ENCODE data around the gene CTNNA3.

The CTNNA3 gene

GRCh38 chr10:66292922-66293321 is 1403.1 kb downstream of the CTNNA3 start:
- DNase-seq (ENCODE audit: low spot score): no peak

GRCh38 chr10:66292456-66292855 is 1403.5 kb downstream of the CTNNA3 start:
- no peak for DNase-seq (ENCODE audit: low spot score)

- DNase-seq (ENCODE audit: low spot score): no peak
Measured at GRCh38 chr10:66291133-66291532, 1404.9 kb downstream of the CTNNA3 start.

- DNase-seq (ENCODE audit: low spot score): no peak
Measured at GRCh38 chr10:66284621-66285020, 1411.4 kb downstream of the CTNNA3 start.

DNA sequence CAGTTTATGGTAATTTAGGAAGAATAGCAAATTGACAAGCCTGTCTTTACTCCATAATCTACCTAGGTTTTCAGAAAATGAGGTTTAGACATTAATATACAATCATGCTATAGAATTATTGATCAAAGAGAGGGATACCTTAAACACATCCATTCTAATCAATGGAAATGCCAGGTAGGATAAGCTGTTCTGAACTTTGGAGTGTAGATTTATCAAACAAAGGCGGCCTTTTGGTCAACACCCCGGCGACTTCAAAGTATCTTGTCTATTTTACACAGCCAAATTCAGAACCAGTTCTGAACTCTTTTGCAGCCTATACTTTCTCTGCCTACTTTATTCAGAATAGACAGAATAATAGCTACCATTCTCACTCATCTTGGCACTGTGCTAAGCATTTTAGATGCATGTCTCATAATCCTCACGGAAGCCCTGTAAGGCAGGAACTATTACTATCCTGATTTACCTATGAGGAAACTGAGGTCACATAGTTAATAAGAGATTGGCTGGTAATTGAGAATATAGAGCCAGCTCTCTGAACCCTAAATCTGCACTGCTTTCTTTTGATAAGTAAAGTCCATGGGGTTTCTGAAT is 1412.0 kb downstream of the CTNNA3 start:
- no peak for DNase-seq (ENCODE audit: low spot score)

- no peak for DNase-seq (ENCODE audit: low spot score)
Measured at GRCh38 chr10:66283064-66283463, 1412.9 kb downstream of the CTNNA3 start.

DNA sequence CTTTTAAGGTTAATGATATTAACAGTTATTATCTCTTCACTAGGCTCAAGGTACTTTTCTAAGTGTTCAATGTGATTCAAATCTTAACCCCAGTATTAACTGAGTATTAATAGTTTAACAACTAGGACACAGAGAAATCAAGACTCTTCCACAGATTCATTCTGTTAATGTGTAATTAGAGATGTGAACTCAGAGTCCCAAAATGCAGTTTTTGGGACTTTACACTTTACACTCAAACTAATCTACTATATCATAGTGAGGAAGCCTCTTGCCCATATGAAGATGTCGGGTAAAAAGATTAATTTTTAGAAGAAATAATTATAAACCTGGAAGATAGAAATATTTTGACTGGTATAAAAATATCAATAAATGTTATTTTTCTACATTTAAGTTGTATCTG is 1414.7 kb downstream of the CTNNA3 start:
- no peak for DNase-seq (ENCODE audit: low spot score)

- DNase-seq (ENCODE audit: low spot score): no peak
Measured at GRCh38 chr10:66277481-66277880, 1418.5 kb downstream of the CTNNA3 start.

DNA sequence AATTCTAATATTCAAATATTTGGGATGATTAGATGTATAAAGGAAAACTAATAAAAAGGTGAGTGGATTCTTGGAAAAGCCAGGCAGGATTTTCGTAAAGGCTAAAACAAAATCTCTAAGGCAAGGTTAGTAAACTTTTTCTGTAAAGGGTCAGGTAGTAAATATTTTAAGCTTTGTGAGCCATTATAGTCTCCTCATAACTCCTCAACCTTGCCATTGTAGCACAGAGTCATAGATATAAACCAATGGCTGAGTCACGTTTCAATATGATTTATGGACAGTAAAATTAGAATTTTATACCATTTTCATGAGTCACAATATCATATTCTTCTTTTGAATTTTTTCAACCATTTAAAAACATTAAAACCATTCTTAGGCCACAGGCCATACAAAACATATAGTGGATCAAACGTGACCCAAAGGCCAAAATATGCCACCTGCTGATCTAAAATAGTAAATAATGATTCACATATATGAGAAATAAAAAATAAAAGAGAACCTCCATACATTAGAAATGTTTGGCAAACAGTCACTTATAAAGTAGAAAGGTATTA is 1422.0 kb downstream of the CTNNA3 start:
- DNase-seq (ENCODE audit: low spot score): no peak

DNA sequence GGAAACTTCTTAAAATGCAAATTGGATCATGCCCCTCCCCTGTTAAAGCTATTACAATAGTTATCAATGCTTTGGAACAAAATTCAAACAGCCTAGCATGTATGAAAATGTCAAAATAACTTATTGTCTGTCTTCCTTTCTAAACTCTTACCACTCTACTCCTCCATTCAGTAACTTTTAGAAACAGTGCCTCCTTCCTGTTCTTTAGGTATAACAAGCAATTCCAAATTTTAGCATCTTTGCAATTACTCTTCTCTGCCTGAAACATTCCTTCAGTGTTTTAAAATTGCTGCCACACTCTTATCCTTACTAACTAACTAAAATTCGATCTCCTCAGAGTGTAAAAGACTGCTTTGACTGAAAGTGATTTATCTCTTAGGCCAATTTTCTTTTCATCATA is 1430.6 kb downstream of the CTNNA3 start:
- DNase-seq (ENCODE audit: low spot score): no peak

DNA sequence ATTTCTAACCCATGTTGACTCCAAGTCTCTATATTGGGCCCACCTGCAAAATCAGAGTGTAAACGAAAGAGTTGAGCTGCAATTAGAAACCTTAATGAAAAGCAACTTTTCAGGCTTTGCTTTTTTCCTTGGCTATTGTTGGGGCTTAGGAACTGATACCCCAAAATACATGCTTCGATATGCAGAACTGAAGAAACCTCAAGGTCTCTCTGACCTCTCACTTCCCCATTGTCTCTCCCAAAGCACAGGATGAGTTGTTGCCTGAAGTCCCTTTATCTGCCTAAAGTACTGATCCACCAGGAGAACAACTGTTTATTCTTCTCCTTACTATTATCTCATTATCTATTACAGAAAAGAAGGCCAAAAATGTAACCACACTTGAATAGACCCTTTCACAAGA is 1436.2 kb downstream of the CTNNA3 start:
- DNase-seq (ENCODE audit: low spot score): no peak

DNA sequence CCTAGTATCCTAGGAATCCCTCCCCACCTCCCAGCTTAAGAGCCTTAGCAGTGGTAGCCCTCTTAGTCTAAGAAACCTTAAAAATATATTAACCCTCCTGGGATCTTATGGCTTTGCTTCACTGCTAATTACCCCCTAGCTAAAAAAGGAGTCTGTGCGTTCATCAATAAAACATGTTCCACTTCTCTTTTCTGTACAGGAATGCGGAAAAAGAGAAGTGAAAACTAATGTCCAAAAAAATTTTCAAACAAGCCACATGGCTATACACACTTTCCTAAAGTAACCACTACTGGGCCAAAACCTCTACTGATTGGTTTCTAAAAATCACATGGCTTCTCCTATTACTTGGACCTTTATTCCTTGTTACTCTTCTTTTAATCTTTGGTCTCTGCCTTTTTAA is 1437.3 kb downstream of the CTNNA3 start:
- DNase-seq (ENCODE audit: low spot score): no peak

GRCh38 chr10:66257801-66258200 is 1438.2 kb downstream of the CTNNA3 start:
- no peak for DNase-seq (ENCODE audit: low spot score)

DNA sequence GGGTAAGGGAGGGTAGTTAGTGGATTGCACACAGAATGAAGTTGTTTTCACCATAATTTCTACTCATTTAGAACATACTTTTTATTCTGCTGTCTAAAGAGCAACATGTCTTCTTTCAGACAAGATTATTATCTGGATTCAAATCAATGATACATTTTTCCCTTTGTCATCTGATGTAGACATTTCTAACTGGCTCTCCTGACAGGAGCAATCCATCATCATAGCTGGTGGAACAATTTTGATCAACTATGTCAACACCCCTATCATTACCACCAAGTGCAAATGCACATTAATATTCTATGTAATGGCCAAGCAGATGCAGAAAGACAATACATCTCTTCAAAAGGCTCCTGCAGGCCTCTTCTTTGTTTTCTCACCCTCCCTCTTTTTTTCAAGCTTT is 1443.0 kb downstream of the CTNNA3 start:
- no peak for DNase-seq (ENCODE audit: low spot score)

DNA sequence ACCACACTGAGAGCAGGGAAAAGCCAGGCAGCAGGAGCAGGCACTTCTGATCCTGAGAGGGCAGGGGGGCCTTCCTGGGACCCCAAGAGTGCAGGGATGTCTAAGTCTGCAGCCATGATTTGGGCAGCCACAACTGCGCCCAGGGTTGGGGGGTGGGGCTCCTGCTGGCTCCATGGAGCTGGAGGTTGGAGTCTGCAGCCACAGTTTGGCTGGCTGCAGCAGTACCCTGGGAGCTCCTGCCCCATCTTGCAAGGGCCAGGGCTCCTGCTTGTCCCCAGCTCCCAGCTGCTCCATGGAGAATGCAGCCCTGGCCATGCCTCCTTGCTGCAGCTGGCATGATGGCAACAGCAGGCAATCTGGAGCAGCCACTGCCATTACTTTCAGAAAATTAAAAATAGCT is 1449.8 kb downstream of the CTNNA3 start:
- DNase-seq (ENCODE audit: low spot score): no peak

- no peak for DNase-seq (ENCODE audit: low spot score)
Measured at GRCh38 chr10:66244953-66245352, 1451.0 kb downstream of the CTNNA3 start.

DNA sequence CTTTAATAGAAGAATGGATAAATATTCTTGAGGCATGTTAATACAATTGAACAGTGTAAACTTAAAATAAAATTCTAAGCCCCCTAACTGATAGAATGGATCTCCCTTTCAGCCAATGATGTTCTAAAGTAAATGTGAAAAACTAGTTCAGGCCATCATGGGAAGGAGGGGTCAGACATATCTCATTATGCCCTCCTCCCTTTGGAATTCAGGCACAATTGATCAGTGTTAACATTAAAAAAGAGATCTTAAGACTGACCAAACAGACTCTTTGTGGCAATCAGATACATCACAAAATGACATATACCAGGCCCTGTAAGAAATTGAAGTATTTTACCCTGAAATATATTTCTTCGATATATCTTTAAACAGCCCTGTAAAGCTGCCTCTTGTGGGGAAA is 1453.1 kb downstream of the CTNNA3 start:
- DNase-seq (ENCODE audit: low spot score): no peak

GRCh38 chr10:66239062-66239461 is 1456.9 kb downstream of the CTNNA3 start:
- no peak for DNase-seq (ENCODE audit: low spot score)

DNA sequence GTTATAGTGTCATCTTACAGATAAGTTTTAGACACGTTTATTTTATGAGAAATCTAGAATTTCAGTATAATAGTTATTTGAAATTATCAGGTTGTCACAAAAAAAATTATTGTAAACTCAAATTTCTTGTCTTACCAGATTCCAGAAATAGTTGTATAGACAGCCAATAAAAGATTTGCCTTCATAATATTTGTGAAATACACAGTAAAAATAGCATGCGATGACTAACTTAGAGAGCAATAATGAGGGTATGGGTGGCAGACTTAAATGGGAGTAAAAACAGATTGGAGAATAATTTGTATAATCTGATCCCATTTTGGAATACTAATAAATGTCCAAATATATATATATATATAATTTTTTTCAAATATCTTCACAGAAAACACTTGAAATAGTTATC is 1457.7 kb downstream of the CTNNA3 start:
- no peak for DNase-seq (ENCODE audit: low spot score)

GRCh38 chr10:66234872-66235271 is 1461.1 kb downstream of the CTNNA3 start:
- DNase-seq (ENCODE audit: low spot score): no peak

DNA sequence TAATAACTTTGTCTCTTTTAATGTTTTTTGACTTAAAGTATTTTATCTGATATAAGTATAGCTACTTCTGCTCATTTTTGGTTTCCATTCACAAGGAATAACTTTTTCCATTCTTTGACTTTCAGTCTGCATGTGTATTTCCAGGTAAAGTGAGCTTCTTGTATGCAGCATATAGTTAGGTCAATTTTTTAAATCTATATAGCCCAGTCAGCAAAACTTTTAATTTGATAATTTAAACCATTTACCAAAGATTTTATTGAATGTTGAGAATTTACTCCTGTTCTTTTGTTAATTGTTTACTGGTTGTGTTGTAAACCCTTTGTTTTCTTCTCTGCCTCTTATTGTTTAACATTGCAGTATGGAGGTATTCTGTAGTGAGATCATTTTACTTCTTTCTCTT is 1467.1 kb downstream of the CTNNA3 start:
- no peak for DNase-seq (ENCODE audit: low spot score)

DNA sequence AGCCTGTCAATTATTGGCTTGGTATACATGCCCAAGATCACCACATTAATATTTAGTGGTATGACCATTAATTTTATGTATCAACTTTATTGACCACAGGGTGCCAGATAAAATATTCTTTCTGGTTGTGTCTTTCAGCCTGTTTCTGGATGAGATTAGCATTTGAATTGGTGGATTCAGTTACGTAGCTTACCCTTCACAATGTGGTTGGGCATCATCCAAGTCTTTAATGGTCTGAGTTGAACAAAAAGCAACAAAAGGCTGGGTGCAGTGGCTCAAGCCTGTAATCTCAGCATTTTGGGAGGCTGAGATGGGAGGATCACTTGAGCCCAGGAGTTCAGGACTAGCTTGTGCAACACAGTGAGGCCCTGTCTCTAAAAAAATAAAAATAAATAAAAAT is 1472.3 kb downstream of the CTNNA3 start:
- no peak for DNase-seq (ENCODE audit: low spot score)

- no peak for DNase-seq (ENCODE audit: low spot score)
Measured at GRCh38 chr10:66222462-66223046, 1473.4 kb downstream of the CTNNA3 start.

- no peak for DNase-seq (ENCODE audit: low spot score)
Measured at GRCh38 chr10:66218981-66219587, 1476.9 kb downstream of the CTNNA3 start.
